Cardiac fibroblast (primary cell): Measurements from ENCODE around the gene SEMA3A.
A peak's percentile ranks its signal among the peaks of the same experiment; 100 is the strongest.

Experiments
- DNase-seq, 2 donors: peaks; one replicate each; pipeline versions ENCODE4 v3.0.0 to v3.0.0-alpha.2; 2010; ENCODE audit warnings: low read depth in 2 of 2
- H3K4me3 ChIP-seq, 2 donors: replicated peaks in 1 of 2; 1 replicate in 1 of 2; 2 replicates in 1 of 2; pipeline ENCODE4 v1.5.1; 2011; ENCODE audit warnings: low read depth in 2 of 2, low read length in 2 of 2, mild to moderate bottlenecking in 2 of 2, moderate library complexity in 1 of 2
- CTCF ChIP-seq: IDR thresholded peaks from one replicate; pipeline ENCODE4 v1.5.1; 2011; ENCODE audit warnings: low read depth, mild to moderate bottlenecking, low read length, inconsistent platforms

Gene SEMA3A

GRCh38 chr7:83937930-83938329, 256.7 kb downstream of the SEMA3A start:
- no peak overlapping the region for H3K4me3 ChIP-seq
- TF ChIP-seq CTCF = no peak
- DNase-seq = no peak

- DNase-seq = peak; percentile 82 to 85
- TF ChIP-seq CTCF = peak; percentile 96
- H3K4me3 ChIP-seq = no peak overlapping the region
Measured at GRCh38 chr7:83936056-83936708, 258.4 kb downstream of the SEMA3A start.

- peak; percentile 24 for TF ChIP-seq CTCF
- DNase-seq = peak; percentile 3 to 14
- H3K4me3 ChIP-seq = no peak overlapping the region
Measured at GRCh38 chr7:83934118-83934734, 260.4 kb downstream of the SEMA3A start.

GRCh38 chr7:83931968-83932367, 262.6 kb downstream of the SEMA3A start:
- DNase-seq = no peak
- H3K4me3 ChIP-seq = no peak overlapping the region
- TF ChIP-seq CTCF = no peak

GRCh38 chr7:83930262-83930661, 264.3 kb downstream of the SEMA3A start:
- DNase-seq = no peak
- no peak for TF ChIP-seq CTCF

GRCh38 chr7:83925860-83926259, 268.7 kb downstream of the SEMA3A start:
- no peak for DNase-seq
- no peak overlapping the region for H3K4me3 ChIP-seq
- TF ChIP-seq CTCF = no peak

More at GRCh38 chr7:83930262-83930661, 264.3 kb downstream of the SEMA3A start:
- no peak overlapping the region for H3K4me3 ChIP-seq
